CD4-positive, alpha-beta T cell treated with Interleukin-21 for 1 hour (primary cell): ENCODE measurements around the gene SOST.
"Not testable (repeated sequence)": the region's sequence is repeated elsewhere in the genome, so short reads cannot be mapped to it uniquely, and the experiment has no call there.

Experiments
- DNase-seq: peaks from one replicate; pipeline ENCODE4 v3.0.0-alpha.2; 2020

SOST gene

GRCh38 chr17:43758497-43759174 is at the start of gene SOST:
TSS of gene SOST (minus strand) at chr17:43758791. CDS start at chr17:43758741, 50 bp downstream.
- no peak for DNase-seq

GRCh38 chr17:43808076-43808475 is 49.5 kb upstream of the SOST start:
- DNase-seq: no peak

GRCh38 chr17:43805117-43805516 is 46.5 kb upstream of the SOST start:
- DNase-seq: no peak

GRCh38 chr17:43803758-43804157 is 45.2 kb upstream of the SOST start:
- DNase-seq: no peak

- DNase-seq: no peak
These were observed 43.3 kb upstream of the SOST start for GRCh38 chr17:43801844-43802243.

GRCh38 chr17:43800736-43801135 is 42.1 kb upstream of the SOST start:
- no peak for DNase-seq

- DNase-seq: no peak
These were observed 40.5 kb upstream of the SOST start for GRCh38 chr17:43799047-43799446.

GRCh38 chr17:43798024-43798423 is 39.4 kb upstream of the SOST start:
- DNase-seq: not testable (repeated sequence)

GRCh38 chr17:43792668-43793067 is 34.1 kb upstream of the SOST start:
- not testable (repeated sequence) for DNase-seq

- peak; percentile 21 for DNase-seq
These were observed 33.0 kb upstream of the SOST start for GRCh38 chr17:43791589-43791988.

- DNase-seq: no peak
These were observed 31.8 kb upstream of the SOST start for GRCh38 chr17:43790311-43790940.

GRCh38 chr17:43789482-43789881 is 30.9 kb upstream of the SOST start:
- DNase-seq: no peak

GRCh38 chr17:43788540-43788939 is 29.9 kb upstream of the SOST start:
- no peak for DNase-seq

- DNase-seq: no peak
These were observed 29.1 kb upstream of the SOST start for GRCh38 chr17:43787728-43788127.

- no peak for DNase-seq
These were observed 26.1 kb upstream of the SOST start for GRCh38 chr17:43784628-43785101.

GRCh38 chr17:43784068-43784467 is 25.5 kb upstream of the SOST start:
- no peak for DNase-seq

GRCh38 chr17:43782913-43783680 is 24.5 kb upstream of the SOST start:
- no peak for DNase-seq

- DNase-seq: no peak
These were observed 21.5 kb upstream of the SOST start, which contains the start of gene CFAP97D1 for GRCh38 chr17:43780135-43780534. TSS of gene CFAP97D1 (plus strand) at chr17:43780435. CDS start at chr17:43780463, 28 bp downstream.

GRCh38 chr17:43779145-43780125 is 20.8 kb upstream of the SOST start:
- no peak for DNase-seq

- DNase-seq: peak; percentile 76
These were observed 19.9 kb upstream of the SOST start, which contains the start of gene DUSP3 for GRCh38 chr17:43778337-43779144. TSS of gene DUSP3 (minus strand) at chr17:43778977. CDS start at chr17:43778924, 53 bp downstream.
